Psoas muscle (tissue), 8 donors: Measurements from ENCODE around the gene ZIM2. TPM values are rescaled to one million over a fixed set of nuclear protein-coding genes. Genes with fewer than 3 reads are reported as not detected.
A peak's percentile ranks its signal among the peaks of the same experiment; 100 is the strongest.

Experiments used
- ATAC-seq, 4 donors: fragments of 200-7000 bp; cut with Tn5 transposase; one replicate each; pipeline ENCODE4 v1.9.1; 2020; ENCODE audit warnings: moderate library complexity in 3 of 4, mild to moderate bottlenecking in 2 of 4
- DNase-seq, 2 donors: peaks; one replicate each; pipeline ENCODE4 v3.0.0-alpha.2; 2020
- H3K27ac ChIP-seq: fragments of 200-600 bp; one replicate; pipeline ENCODE4 v1.8.0; 2022
- H3K27me3 ChIP-seq, 3 donors: fragments of 200-600 bp in 1 of 3; one replicate each; pipeline versions ENCODE4 v1.6.1 to v1.8.0; 2013 to 2022; ENCODE audit warnings: low read length in 2 of 3, mild to moderate bottlenecking in 2 of 3, moderate library complexity in 1 of 3; ENCODE audit not compliant: insufficient read depth in 3 of 3
- H3K36me3 ChIP-seq, 2 donors: fragments of 200-600 bp in 1 of 2; one replicate each; pipeline versions ENCODE4 v1.6.1 to v1.8.0; 2013 to 2022; ENCODE audit warnings: low read depth in 1 of 2, mild to moderate bottlenecking in 1 of 2, moderate library complexity in 1 of 2; ENCODE audit not compliant: insufficient read depth in 1 of 2
- H3K4me1 ChIP-seq: fragments of 200-600 bp; one replicate; pipeline ENCODE4 v1.8.0; 2022
- H3K4me3 ChIP-seq: fragments of 200-600 bp; one replicate; pipeline ENCODE4 v1.8.0; 2022; ENCODE audit warnings: mild to moderate bottlenecking
- H3K9me3 ChIP-seq: fragments of 200-600 bp; one replicate; pipeline ENCODE4 v1.8.0; 2022
- CTCF ChIP-seq: fragments of 200-600 bp; IDR thresholded peaks from one replicate; pipeline ENCODE4 v1.8.0; 2022; ENCODE audit warnings: antibody characterized with exemption
- WGBS, 3 donors: extraction: QIAGEN DNeasy Blood & Tissue Kit; methylation state at CpG; one replicate each; pipeline versions ENCODE4 v1.1.6 to v1.1.7; 2013; 5-methylcytosine and 5-hydroxymethylcytosine counted together
- intact Hi-C, 2 donors: fragments of 100-400 bp; cut with DNase I; formaldehyde crosslinking; loops; one replicate each; pipeline versions ENCODE4 v1.11.0 to v1.14.2; 2022
- polyA plus RNA-seq, 3 donors: library from polyadenylated mRNA; stranded (reverse); fragments of 200-250 nt; gene quantifications; one replicate each; pipeline ENCODE4 v1.2.3, GENCODE V29; 2013
- total RNA-seq, 4 donors: library from RNA; stranded (reverse); fragmentation: NEBNext Ultra II Directional in 2 of 4; extraction: Animal tissue kit (Norgen Biotek cat#: 25700) in 2 of 4; gene quantifications; one replicate each; pipeline versions ENCODE4 v1.2.1 to v1.2.4, GENCODE V29; 2021 to 2023
- donor health status: healthy with polysubstance abuse.
- donor health status: DM: no; HTN: no; CAD: no; lungs with moderate emphysema.
- donor health status: Bipolar disorder and iron deficiency.
- donor health status: healthy.
- donor health status: DM: yes; HTN: yes; CAD: no.
- donor health status: DM: no; HTN: no; CAD: no.
- donor health status: DM: no; HTN: no; CAD: no.
- donor health status: DM: yes; HTN: yes; CAD: no.

ZIM2 gene
- total and polyA plus RNA-seq, 7 donors, result 0.03 TPM; not detected in 6

DNA sequence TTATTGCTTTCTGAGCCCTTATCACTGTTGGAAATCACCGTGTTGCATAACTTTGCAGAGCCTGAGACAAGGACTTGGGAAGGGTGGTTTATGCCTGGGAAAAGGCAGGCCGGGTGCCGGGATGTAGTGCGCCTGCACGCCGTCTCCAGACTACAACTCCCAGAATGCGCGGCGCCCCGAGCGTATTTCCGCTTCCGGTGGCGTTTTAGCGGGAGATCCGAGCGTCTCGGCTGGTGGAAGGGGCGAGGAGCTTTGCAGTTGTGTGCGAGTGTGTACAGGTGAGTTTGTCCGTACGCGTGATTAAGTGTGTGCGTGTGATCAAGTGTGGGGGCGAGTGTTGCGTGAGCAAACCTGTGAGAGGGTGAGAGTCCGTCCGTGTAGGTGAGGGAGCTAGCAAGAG is 75.4 kb downstream of the ZIM2 start:
- H3K4me3 ChIP-seq, result peak overlapping the region; percentile 55
- 1% methylated on average over 28 of the region's 28 CpGs for WGBS, 3 donors
- no peak overlapping the region for H3K27ac ChIP-seq
- ATAC-seq (peak in 1 of 4 donors; percentile 53), DNase-seq (peak; percentile 55 to 67)
- intact Hi-C loops, result no loop called here
- TF ChIP-seq CTCF, result no peak
- no peaks in the 10 kb centered on the region for H3K4me1 ChIP-seq
- peaks cover 14% of the 10 kb centered on the region for H3K9me3 ChIP-seq
- no peaks in the 10 kb centered on the region for H3K27me3 ChIP-seq
- H3K36me3 ChIP-seq, result no peaks in the 10 kb centered on the region

DNA sequence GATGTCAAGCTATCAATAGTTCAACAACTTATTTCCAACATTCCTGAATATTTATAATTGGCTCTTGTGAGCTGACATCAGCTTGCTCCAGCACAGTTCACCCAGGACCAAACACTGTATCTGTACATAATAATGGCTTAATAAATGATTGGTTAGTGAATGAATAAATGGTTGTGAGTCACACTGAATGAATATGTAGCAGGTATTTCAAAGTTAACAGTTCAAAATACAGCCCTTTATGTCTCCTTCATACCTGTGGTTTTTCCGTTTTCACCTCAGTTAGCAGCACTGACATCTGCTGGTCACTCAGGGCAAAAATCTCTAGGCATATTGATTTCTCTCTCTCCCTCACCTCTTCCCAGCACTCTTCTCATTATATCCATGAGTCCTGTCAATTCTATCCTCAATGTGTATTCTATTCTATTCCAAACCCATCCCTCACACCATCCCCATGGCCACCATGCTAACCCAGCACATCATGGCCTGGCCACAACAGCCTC is 76.3 kb downstream of the ZIM2 start:
- H3K9me3 ChIP-seq, result peaks cover 14% of the 10 kb centered on the region
- H3K4me3 ChIP-seq, result no peak overlapping the region
- DNase-seq (no peak), ATAC-seq (no peak)
- H3K4me1 ChIP-seq, result no peaks in the 10 kb centered on the region
- no peak for TF ChIP-seq CTCF
- H3K27me3 ChIP-seq, result peaks cover 0 to 3% (median 0%) of the 10 kb centered on the region in 3 donors
- no peak overlapping the region for H3K27ac ChIP-seq
- intact Hi-C loops, result no loop called here
- H3K36me3 ChIP-seq, result no peaks in the 10 kb centered on the region
- WGBS, 3 donors, result 66 to 72% (median 72%) methylated on average over 1 of the region's 1 CpG

DNA sequence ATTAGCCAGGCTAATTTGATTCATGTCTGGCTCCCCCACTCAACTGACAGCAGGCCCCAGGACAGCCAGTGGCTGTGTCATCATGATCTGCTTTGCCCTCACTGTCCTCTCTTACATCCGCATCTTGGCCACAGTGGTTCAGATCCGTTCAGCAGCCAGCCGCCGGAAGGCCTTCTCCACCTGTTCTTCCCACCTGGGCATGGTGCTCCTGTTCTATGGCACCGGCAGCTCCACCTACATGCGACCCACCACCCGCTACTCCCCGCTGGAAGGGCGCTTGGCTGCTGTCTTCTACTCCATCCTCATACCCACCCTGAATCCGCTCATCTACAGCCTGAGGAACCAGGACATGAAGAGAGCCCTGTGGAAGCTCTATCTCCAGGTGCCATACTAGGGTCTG is 79.7 kb downstream of the ZIM2 start:
- H3K4me1 ChIP-seq, result no peaks in the 10 kb centered on the region
- no peak overlapping the region for H3K27ac ChIP-seq
- no peak for ATAC-seq
- intact Hi-C loops, result no loop called here
- whole genome bisulfite sequencing, 3 donors, result 90 to 92% (median 92%) methylated on average over 10 of the region's 10 CpGs
- peaks cover 0 to 4% (median 0%) of the 10 kb centered on the region in 3 donors for H3K27me3 ChIP-seq
- no peak for TF ChIP-seq CTCF
- no peaks in the 10 kb centered on the region for H3K36me3 ChIP-seq
- H3K9me3 ChIP-seq, result peaks cover 16% of the 10 kb centered on the region
- no peak overlapping the region for H3K4me3 ChIP-seq
- DNase-seq, result no peak

DNA sequence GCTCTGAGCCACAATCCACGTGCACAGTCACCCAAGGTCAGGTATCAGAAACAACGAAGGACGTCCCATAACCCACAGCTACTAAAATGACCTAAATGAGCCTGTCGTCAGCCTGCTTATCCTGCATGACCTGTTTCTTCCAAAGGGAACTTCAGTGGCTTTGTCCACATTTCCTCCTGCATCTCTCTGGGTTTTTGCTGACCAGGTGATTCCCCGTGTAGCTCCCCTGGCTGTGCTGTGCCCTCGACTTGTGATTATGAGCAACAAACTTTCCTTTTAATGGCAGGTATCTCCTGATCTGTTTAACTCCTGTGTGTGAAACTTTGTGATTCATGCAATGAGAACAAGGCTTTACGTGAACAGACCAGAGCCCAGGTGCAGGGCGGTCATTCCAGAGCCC is 81.0 kb downstream of the ZIM2 start:
- DNase-seq (no peak), ATAC-seq (no peak)
- Histone ChIP-seq H3K36me3 (no peaks in the 10 kb centered on the region), H3K27ac (no peak overlapping the region), H3K4me3 (no peak overlapping the region), H3K4me1 (no peaks in the 10 kb centered on the region), H3K27me3 (peaks cover 0 to 4% (median 0%) of the 10 kb centered on the region in 3 donors), H3K9me3 (peaks cover 12% of the 10 kb centered on the region)
- 78 to 83% (median 80%) methylated on average over 8 of the region's 8 CpGs for WGBS, 3 donors
- TF ChIP-seq CTCF, result no peak
- intact Hi-C loops, result no loop called here

DNA sequence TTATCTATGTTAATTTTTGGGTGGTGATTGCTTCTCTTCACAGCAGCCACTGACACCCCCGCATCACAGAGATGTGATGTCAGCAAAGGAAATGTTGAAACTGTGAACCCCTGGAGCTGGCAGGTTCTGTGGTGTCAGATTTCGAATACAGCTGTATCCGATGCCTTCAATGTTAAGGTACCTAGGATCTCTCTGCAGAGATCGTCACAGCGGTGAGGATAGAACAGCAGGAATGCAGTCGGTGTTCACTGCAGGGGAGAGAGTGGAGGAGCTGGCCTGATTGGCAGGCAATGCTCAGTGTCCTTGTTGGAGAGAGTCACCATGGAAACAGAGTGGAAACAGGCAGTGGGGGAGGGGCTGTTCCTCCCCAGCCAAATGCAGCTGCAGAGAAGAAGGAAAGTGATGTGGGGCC is 89.4 kb downstream of the ZIM2 start:
- DNase-seq (no peak), ATAC-seq (no peak)
- Histone ChIP-seq H3K4me3 (no peak overlapping the region), H3K4me1 (no peaks in the 10 kb centered on the region), H3K36me3 (no peaks in the 10 kb centered on the region), H3K9me3 (no peaks in the 10 kb centered on the region), H3K27me3 (no peaks in the 10 kb centered on the region), H3K27ac (no peak overlapping the region)
- intact Hi-C loops, result no loop called here
- 4 to 8% (median 6%) methylated on average over 6 of the region's 6 CpGs for WGBS, 3 donors
- no peak for TF ChIP-seq CTCF
